ENCODE results near the gene ISG20. TPM values are rescaled to one million over a fixed set of nuclear protein-coding genes. Genes with fewer than 3 reads are reported as not detected.

ISG20 gene
- total and polyA plus RNA-seq, 2 donors from 2014 or later = 7.3 to 25.5 TPM

DNA sequence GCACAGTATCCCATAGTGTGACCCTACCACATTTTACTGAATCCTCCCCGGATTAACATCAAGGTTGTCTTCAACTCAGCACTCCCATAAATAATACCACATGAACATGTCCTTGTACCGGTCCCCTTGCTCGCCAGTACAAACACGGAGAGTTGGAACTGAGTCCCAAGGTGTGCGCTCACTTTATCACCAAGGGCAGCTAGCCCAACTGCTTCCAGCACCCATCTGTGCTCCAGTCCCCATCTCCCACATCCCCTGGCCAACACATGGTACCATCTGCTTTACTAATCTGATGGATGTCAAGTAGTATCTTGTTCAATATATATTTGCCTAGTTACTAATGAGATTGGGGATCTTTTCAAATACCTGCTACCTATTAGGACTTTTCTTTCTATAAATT lies 64.7 kb downstream of the ISG20 start:
- Histone ChIP-seq H3K27ac (ENCODE audit: low read depth in 2 of 2, low read length in 2 of 2) (no peak overlapping the region), H3K27me3 (ENCODE audit: control insufficient read depth, insufficient read depth, low read length) (no peaks in the 10 kb centered on the region), H3K4me3 (ENCODE audit: low read length in 3 of 3) (no peak overlapping the region), H3K9me3 (ENCODE audit: control insufficient read depth in 2 of 3, insufficient read depth in 1 of 3, low read length in 3 of 3) (no peaks in the 10 kb centered on the region), H3K9ac (ENCODE audit: low read length in 3 of 3) (no peak overlapping the region), H3K4me1 (ENCODE audit: control insufficient read depth in 2 of 3, insufficient read depth in 2 of 3, low read depth in 1 of 3, low read length in 3 of 3) (peaks cover 0 to 2% (median 0%) of the 10 kb centered on the region in 3 donors), H3K36me3 (ENCODE audit: control insufficient read depth in 2 of 3, insufficient read depth in 3 of 3, low read length in 3 of 3) (no peaks in the 10 kb centered on the region)
- FAIRE-seq = no peak
- intact Hi-C loops (cut with DNase I) = no loop called here
- DNase-seq = no peak
- TF ChIP-seq, protein P1, sequence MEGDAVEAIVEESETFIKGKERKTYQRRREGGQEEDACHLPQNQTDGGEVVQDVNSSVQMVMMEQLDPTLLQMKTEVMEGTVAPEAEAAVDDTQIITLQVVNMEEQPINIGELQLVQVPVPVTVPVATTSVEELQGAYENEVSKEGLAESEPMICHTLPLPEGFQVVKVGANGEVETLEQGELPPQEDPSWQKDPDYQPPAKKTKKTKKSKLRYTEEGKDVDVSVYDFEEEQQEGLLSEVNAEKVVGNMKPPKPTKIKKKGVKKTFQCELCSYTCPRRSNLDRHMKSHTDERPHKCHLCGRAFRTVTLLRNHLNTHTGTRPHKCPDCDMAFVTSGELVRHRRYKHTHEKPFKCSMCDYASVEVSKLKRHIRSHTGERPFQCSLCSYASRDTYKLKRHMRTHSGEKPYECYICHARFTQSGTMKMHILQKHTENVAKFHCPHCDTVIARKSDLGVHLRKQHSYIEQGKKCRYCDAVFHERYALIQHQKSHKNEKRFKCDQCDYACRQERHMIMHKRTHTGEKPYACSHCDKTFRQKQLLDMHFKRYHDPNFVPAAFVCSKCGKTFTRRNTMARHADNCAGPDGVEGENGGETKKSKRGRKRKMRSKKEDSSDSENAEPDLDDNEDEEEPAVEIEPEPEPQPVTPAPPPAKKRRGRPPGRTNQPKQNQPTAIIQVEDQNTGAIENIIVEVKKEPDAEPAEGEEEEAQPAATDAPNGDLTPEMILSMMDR (IDR thresholded peaks at IDR 0.05; ENCODE audit: borderline replicate concordance, extremely low read depth, insufficient read depth) = no peak

DNA sequence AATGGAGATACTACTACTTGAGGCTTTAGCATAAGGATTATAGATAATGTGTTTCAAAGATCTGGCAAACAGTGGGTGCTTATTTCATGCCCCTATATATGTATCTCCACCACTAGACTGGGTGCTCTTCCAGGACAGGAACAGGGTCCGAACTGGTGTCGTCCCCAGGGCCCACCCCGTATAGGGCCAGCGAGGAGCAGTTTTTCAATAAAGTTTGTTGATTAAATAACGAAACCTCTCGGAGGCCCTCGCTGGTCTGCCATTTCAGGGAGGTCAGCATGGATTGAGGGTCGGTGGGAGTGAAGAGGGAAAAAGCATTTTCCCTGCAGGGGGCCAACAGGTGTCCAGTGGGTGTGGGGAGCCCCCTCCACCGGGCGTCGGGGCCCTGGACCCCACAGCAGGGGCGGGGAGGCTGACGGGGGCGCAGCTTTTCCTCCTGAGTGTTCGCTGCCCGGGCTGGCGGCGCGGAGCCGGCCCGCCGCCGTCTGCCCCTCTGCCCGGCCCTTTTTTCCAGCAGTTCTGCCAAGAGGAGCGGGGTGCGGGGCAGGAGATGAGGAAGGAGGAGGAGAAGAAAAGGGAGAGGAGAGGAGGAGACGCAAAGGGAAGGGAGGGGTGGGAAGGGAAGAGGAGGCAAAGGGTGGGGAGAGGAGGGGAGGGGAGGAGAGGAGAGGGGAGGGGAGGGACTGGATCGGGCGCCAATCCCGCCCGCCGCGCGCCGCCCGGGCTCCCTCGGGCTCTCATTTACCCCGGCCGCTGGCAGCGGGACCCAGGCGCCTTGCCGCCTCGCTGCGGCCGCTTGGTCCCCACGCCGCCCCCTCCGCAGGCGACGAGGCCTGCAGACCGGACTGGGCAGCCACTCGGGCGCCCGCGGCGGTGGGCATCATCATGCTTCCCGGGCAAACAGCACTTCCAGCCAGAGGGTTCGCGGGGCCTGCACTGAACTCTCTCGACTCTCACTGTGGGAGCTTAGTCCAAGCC lies 66.3 kb downstream of the ISG20 start:
- Histone ChIP-seq H3K36me3 (ENCODE audit: control insufficient read depth in 2 of 3, insufficient read depth in 3 of 3, low read length in 3 of 3) (no peaks in the 10 kb centered on the region), H3K27me3 (ENCODE audit: control insufficient read depth, insufficient read depth, low read length) (no peaks in the 10 kb centered on the region), H3K4me3 (ENCODE audit: low read length in 3 of 3) (peak overlapping the region in 2 of 3 donors; percentile 7 to 17), H3K27ac (ENCODE audit: low read depth in 2 of 2, low read length in 2 of 2) (no peak overlapping the region), H3K4me1 (ENCODE audit: control insufficient read depth in 2 of 3, insufficient read depth in 2 of 3, low read depth in 1 of 3, low read length in 3 of 3) (peaks cover 0 to 2% (median 0%) of the 10 kb centered on the region in 3 donors), H3K9me3 (ENCODE audit: control insufficient read depth in 2 of 3, insufficient read depth in 1 of 3, low read length in 3 of 3) (no peaks in the 10 kb centered on the region), H3K9ac (ENCODE audit: low read length in 3 of 3) (no peak overlapping the region)
- intact Hi-C loops (cut with DNase I) = no loop called here
- TF ChIP-seq, protein P1 (IDR thresholded peaks at IDR 0.05; ENCODE audit: borderline replicate concordance, extremely low read depth, insufficient read depth) = no peak
- FAIRE-seq (no peak), DNase-seq (peak in 4 of 5 donors; percentile 48 to 79 (median 59))

DNA sequence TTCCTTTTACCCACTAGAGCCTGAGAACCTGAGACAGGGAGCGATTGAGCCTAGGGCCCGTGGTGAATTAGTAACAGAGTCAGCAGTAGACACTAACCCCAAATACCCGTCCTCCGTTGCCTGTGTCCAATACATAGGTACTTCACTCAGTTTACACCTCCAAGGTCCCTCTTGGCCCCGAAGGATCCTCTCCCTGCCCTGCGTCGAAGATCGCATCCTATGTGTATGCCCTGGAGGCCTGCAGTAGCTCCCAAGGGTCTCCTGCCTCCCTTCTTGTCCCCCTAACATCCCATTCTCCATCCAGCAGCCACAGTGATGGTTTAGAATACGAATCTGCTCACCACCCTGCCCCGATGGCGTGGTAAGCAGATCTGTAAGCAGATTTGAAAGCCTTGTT lies 67.0 kb downstream of the ISG20 start:
- no peak overlapping the region for H3K9ac ChIP-seq (ENCODE audit: low read length in 3 of 3)
- H3K4me1 ChIP-seq (ENCODE audit: control insufficient read depth in 2 of 3, insufficient read depth in 2 of 3, low read depth in 1 of 3, low read length in 3 of 3) = peaks cover 0 to 2% (median 0%) of the 10 kb centered on the region in 3 donors
- intact Hi-C loops (cut with DNase I) = no loop called here
- H3K4me3 ChIP-seq (ENCODE audit: low read length in 3 of 3) = peak overlapping the region in 1 of 3 donors; percentile 7
- TF ChIP-seq, protein P1 (IDR thresholded peaks at IDR 0.05; ENCODE audit: borderline replicate concordance, extremely low read depth, insufficient read depth) = no peak
- H3K36me3 ChIP-seq (ENCODE audit: control insufficient read depth in 2 of 3, insufficient read depth in 3 of 3, low read length in 3 of 3) = no peaks in the 10 kb centered on the region
- DNase-seq = no peak
- H3K27ac ChIP-seq (ENCODE audit: low read depth in 2 of 2, low read length in 2 of 2) = no peak overlapping the region
- H3K9me3 ChIP-seq (ENCODE audit: control insufficient read depth in 2 of 3, insufficient read depth in 1 of 3, low read length in 3 of 3) = no peaks in the 10 kb centered on the region
- H3K27me3 ChIP-seq (ENCODE audit: control insufficient read depth, insufficient read depth, low read length) = no peaks in the 10 kb centered on the region
- no peak for FAIRE-seq

Small RNAs within 50 kb of the gene (microRNA-seq; reads per million reads assigned to microRNA genes)
- gene MIR1179 = 3.4 reads per million, percentile 2 among the genes with 10 or more reads in this experiment
- gene MIR3529 = not detected
- gene MIR7-2 = not detected

Other genes starting within 250 kb of the ISG20 start
- gene MRPL46, start 171.6 kb upstream of the ISG20 start, total RNA-seq = 24.7 TPM
- 73.4 TPM for gene MRPL46, start 171.6 kb upstream of the ISG20 start, polyA plus RNA-seq (ENCODE audit: insufficient read depth, low read depth, low replicate concordance)
- gene MRPS11, start 171.3 kb upstream of the ISG20 start, total RNA-seq = 35.2 TPM
- 96.8 TPM for gene MRPS11, start 171.3 kb upstream of the ISG20 start, polyA plus RNA-seq (ENCODE audit: insufficient read depth, low read depth, low replicate concordance)
- 6.8 TPM for gene DET1, start 92.3 kb upstream of the ISG20 start, total RNA-seq
- 3.9 TPM for gene DET1, start 92.3 kb upstream of the ISG20 start, polyA plus RNA-seq (ENCODE audit: insufficient read depth, low read depth, low replicate concordance)
- gene AEN, start 17.7 kb upstream of the ISG20 start, total RNA-seq = 17.4 TPM
- 6.2 TPM for gene AEN, start 17.7 kb upstream of the ISG20 start, polyA plus RNA-seq (ENCODE audit: insufficient read depth, low read depth, low replicate concordance)
- gene ACAN, start 164.4 kb downstream of the ISG20 start, total RNA-seq = 10.3 TPM
- 2.8 TPM for gene ACAN, start 164.4 kb downstream of the ISG20 start, polyA plus RNA-seq (ENCODE audit: insufficient read depth, low read depth, low replicate concordance)

All from kidney (tissue), 14 donors.